HG03025 (cell line): ENCODE results near the gene MPZL2.
A peak's percentile ranks its signal among the peaks of the same experiment; 100 is the strongest.

Experiments used
- ATAC-seq: cut with Tn5 transposase; IDR thresholded peaks from one replicate; pipeline ENCODE4 v1.9.1; 2021; ENCODE audit warnings: mild to moderate bottlenecking, moderate library complexity; ENCODE audit not compliant: unreplicated experiment, low FRiP score

The MPZL2 gene

DNA sequence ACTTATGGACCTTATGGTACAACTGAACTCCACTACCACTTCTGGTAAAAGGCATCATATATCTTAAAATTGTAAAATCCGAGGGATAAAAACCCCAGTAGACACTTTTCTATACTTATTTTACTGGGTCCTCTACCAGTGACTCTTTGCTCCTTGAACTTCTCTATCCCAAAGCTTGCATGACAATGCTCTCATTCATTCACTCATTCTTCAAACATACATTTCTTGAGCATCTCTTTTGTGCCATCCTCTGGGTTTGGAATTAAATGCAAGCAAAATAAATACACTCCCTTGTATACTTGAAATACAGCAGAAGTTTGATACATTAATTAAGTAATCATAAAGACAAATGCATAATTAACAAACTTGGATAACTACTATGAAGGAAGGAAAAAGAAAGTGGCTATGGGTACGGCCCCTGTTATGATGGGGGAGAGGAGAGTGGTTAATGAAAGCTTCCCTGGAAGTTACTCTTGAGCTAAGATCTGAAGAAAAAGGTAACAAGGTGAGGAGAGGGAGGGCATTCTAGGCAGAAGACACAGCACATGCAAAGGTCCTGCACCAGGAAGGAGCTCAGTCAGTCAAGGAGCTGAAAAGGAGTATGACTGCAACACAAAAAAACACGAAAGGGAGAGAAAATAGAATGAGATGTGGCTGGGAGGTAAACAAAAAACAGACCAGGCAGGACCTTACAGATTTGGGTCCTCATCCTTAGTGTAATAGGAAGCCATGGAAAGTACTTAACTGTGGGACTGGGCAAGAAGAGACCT lies 19.9 kb downstream of the MPZL2 start:
- no peak for ATAC-seq

DNA sequence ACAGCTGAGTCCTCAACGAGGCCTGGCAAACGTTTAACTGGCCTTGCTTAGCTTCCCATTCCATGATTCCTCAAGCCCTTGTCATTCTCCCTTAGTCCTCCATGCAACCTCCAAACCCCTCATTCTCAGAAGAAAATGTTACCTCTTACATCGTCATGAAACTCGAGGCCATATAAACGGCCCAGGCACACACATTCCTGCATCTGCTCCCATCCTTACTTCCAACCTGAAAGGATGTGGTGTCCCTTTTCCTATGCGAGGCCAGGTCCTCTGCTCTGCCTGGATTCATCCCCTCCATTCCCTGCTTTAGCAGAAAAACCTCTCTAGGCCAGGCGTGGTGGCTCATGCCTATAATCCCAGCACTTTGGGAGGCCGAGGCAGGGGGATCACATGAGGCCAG lies 20.9 kb downstream of the MPZL2 start:
- no peak for ATAC-seq

GRCh38 chr11:118241764-118242098 lies 22.4 kb downstream of the MPZL2 start:
- ATAC-seq: no peak

DNA sequence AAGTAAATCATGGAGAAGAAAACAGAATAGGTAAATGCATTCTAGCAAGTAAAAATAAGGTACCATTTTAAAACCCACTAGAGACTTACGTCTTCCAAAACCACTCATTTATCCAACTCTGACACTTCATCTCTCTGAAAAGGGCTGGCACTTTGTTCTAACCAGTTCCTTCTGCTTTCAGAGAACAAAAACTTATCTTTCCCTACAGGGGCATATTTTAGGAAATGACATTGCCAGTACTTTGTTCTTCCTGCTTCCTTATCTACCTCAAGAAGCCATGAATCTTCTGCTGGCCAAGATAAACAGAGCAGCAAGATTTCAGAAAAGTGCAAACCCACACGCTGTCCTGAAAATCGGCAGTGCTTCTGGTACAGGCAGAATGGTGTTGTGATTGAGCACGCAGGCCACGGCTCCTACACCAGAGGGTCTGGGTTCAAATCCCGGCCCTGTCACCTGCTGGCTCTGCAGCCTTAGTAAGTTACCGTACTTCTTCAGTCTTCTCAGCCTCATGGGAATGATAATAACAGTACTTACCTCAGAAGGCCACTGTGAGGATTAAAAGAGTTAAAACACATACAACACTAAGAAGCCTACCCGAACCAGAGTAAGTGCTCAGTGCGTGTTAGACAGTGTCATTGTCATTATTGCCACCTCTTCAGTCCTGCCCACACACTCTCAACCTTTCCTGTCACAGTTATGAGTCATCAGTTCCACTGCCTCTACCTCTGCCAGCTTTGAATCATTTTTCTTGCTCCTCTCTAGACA lies 22.9 kb downstream of the MPZL2 start:
- peak; percentile 61 for ATAC-seq

DNA sequence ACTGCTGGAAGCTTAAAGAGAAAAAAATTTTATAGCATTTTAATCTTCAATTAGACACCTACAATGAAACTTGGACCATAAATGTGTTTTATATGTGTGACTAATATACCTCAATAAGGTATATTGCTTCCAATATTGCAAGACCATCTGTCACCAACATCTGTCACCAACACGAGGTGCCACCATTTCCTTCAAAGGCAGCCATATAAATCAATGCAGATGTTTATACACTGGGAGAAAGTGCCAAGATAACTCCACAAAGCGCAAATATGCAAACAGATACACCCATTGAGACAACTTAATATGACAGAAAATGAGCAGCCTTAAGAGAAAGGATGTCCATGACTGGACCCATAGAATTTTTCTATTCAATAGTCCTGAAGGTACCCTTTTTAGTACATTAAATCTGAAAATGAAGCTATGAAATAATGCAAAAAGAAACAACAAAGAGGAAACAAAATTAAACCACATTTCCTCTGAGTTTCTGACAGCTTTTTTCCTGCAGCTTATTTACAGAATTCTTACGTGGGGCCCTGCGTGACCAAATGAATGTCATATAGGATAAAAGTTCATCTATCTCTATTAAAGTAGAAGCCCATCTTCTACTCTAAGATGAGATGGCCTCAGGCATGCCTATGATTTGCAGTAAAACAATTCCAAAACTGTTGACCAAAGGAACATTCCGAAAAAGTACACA lies 24.4 kb downstream of the MPZL2 start:
- ATAC-seq: no peak

DNA sequence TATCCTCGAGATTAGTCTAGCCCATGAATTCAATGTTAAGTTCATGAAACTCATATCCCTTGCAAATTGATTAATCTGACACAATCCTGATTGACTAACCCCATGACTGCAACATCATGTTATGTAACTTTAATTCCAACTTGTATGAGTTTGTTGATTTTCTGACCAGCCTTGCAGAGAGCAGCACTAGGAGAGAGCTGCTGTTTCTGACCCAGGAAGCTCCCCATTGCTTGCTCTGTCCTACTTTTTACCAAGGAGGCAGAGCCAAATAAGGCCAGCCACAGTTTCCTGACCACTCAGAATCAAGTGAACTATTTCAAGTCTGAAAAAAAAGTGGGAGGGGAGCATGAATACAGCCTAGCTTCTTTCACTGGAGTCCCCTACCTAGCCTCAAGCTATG lies 25.2 kb downstream of the MPZL2 start:
- no peak for ATAC-seq

GRCh38 chr11:118238421-118238820 lies 25.7 kb downstream of the MPZL2 start:
- ATAC-seq: no peak

- no peak for ATAC-seq
These were observed 27.9 kb downstream of the MPZL2 start for GRCh38 chr11:118236170-118236569.

DNA sequence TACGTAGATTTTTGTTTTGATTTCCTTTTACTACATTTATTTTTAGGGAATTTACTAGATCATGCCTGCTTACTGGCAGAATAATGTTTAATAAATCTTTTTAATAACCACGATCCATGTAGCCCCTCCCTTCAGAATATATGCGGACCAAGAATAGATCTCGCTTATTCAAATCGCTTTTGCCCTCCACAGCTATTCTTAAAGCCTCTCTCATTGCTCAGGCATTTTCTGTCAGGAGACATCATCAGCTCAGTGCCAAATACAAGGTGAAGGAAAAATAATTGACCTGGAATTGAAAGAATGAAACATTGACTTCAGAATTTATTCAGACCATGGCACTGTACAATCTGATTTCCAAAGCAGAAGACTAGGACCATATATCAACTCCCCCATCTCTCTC lies 29.3 kb downstream of the MPZL2 start:
- ATAC-seq: no peak

- ATAC-seq: no peak
These were observed 30.2 kb downstream of the MPZL2 start for GRCh38 chr11:118233850-118234249.

DNA sequence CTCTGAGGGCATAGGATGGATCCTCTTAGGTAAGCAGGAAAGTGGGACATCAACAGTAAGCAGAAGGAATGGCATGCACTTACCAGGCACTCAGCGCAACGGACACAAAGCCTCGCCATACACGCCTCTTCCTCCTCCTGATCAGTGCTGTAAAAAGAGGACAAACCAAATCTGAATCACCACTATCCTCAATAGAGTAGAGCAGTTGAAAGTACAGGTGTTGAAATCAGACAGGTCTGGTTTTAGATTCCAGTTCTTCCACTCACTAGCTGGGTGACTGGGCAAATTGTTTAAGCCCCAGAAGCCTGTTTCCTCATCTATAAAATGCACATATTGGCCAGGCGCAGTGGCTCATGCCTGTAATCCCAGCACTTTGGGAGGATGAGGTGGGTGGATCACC lies 30.7 kb downstream of the MPZL2 start:
- no peak for ATAC-seq

DNA sequence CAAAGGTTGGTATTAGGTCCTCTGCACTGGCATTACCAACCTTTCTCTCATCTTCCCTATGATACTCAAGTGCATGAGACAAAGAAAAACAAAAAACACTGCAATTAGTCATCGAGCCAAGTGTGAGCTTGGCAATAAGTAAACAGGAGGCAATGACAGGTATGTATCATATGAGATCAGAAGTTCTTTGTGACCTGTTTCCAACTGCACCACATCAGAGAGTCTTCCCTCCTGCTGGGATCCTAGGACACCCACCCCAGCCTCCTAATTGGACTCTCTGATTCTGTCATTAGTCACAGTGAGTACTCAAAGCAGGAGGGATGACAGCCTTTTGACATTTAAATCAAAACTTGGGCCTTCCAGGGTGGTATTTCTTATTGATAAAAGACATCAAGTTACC lies 31.4 kb downstream of the MPZL2 start:
- ATAC-seq: no peak

- no peak for ATAC-seq
These were observed 32.6 kb downstream of the MPZL2 start for GRCh38 chr11:118231461-118231860.

DNA sequence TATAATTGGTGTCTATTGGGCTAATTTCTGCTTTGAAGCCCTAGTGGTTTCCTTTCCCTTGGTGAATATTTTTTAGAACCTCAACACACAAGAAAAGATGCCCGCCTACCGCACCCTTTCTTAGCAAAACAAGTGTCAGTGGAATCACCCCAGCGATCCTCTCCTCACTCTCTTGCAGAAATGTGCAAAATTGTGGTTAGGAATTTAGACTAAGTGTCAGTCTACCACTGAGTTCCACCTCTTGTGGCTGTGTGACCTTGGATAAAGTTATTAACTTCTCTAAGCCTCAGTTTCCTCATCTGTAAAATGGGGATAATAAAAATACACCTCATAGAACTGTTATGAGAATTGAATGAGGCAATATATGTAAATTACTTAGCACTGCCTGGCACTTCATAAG lies 34.0 kb downstream of the MPZL2 start:
- no peak for ATAC-seq

- ATAC-seq: no peak
These were observed 34.7 kb downstream of the MPZL2 start for GRCh38 chr11:118229274-118229847.

DNA sequence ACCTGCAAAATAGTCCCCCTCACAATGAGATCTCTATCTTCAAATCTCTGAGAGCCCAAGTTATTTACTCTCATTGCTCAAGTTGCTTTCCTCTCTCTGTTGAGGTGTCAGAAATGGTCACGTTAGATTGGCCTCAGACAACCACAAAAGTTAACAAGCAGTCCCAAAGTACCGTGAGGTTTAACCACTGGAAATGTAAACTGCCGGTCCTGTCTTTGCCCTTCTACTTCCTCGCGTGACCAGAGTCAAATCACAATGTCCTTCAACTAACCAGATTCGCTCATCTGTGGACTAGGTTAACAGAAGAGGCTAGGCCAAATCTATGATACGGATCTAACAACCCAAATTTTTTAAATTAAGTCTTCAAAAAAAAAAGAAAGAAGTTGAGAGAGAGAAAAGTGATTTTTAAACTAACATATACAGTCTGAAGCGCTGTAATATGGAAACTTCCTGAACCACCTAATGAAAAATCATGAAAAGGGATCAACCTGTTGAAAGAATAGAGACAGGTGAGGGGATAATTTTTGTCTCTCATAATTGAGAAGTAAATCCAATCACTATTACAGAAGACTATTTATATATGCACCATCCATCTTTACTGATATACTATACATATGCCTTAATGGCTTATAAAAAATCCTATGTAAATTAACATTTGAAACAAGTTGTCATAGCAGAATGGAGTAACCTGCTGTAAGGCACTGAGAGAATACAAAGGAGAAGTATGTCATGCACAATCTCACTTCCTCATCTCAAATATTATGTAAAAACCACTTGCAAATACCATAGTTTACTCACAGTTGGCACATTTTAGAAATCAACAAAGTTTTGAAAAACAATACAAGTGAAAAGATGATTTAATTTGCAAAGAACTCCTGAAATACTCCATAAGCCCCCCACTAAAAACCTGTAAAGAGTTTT lies 36.0 kb downstream of the MPZL2 start:
- no peak for ATAC-seq

DNA sequence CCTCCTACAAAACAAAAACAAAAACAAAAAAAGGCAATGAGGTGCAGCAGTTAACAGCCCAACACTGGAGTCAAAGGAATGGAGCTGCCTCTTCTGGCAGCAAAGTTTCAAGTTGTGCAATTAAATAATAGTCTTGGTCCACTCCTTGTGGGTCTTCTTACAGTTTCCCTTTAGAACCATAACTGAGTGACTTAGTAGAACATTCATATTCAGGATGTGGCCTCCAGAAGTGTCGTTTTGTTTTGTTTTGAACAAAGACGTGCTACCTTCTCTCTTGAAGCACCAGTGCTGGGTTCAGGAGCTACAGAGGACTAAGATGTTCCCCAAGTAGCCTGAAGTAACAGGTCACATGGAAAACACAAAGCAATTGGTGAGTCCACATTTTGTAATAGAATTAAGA lies 37.3 kb downstream of the MPZL2 start:
- no peak for ATAC-seq

DNA sequence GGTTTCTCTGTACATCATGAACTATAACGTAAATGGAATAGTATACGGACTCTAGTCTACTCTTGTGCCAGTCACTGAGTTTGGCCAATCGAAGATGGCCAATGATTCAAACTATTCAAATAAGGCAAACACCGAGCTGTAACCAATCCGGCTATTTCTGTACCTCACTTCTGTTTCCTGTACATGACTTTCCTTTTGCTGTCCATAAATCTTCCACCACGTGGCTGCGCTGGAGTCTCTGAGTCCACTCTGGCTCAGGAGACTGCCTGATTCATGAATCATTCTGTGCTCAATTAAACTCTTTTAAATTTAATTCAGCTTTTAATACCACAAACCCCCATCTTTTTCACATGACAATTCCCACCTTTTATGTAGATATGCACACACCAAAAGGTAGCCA lies 37.8 kb downstream of the MPZL2 start:
- ATAC-seq: no peak

- no peak for ATAC-seq
These were observed 39.4 kb downstream of the MPZL2 start, which contains the start of gene JAML for GRCh38 chr11:118224511-118225188. Gene JAML (minus strand): TSS chr11:118225011. CDS start chr11:118214866, 10,145 bp downstream.

DNA sequence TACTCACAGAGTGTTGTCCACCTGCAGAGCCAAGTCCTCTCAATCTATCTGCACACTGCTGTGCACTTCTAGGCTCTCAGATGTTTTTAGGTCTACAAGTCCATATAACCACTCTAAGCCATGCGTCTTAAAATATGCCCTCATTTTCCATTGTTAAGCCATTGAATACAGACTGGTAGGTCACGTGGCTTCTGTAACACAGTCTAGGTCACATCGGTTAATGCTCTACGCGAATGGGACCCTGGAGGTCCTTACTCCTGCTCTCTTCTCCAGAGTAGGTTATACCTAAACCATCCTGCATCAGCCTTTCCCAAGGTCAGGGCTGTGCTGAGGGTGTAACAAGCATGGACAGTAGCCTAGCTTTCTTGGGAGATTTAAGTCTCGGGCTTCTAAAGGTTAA lies 40.1 kb downstream of the MPZL2 start:
- no peak for ATAC-seq
